Hepatocyte (in vitro differentiated cells): Measurements from ENCODE around the gene CLDN5. TPM values are rescaled to one million over a fixed set of nuclear protein-coding genes. Genes with fewer than 3 reads are reported as not detected.

Experiments used
- DNase-seq: peaks from one replicate; pipeline ENCODE4 v3.0.0-alpha.2; 2016; ENCODE audit warnings: low spot score
- H2AFZ ChIP-seq: fragments of 200-600 bp; sonication (generic); 2 replicates; pipeline ENCODE4 v1.6.0; 2016; ENCODE audit warnings: antibody characterized with exemption, mild to moderate bottlenecking
- H3K27ac ChIP-seq: fragments of 200-600 bp; sonication (generic); 2 replicates; pipeline ENCODE4 v1.5.1; 2016; ENCODE audit warnings: mild to moderate bottlenecking
- H3K27me3 ChIP-seq: fragments of 200-600 bp; sonication (generic); 2 replicates; pipeline ENCODE4 v1.6.1; 2016
- H3K36me3 ChIP-seq: fragments of 200-600 bp; sonication (generic); replicated peaks from 2 replicates; pipeline ENCODE4 v1.5.1; 2016; ENCODE audit warnings: low read depth; ENCODE audit not compliant: insufficient read depth
- H3K4me1 ChIP-seq: fragments of 200-600 bp; sonication (generic); 2 replicates; pipeline ENCODE4 v1.5.1; 2016; ENCODE audit warnings: mild to moderate bottlenecking, moderate library complexity; ENCODE audit not compliant: insufficient read depth
- H3K4me2 ChIP-seq: fragments of 200-600 bp; sonication (generic); 2 replicates; pipeline ENCODE4 v1.6.0; 2016
- H3K4me3 ChIP-seq: fragments of 200-600 bp; sonication (generic); 2 replicates; pipeline ENCODE4 v1.5.1; 2016; ENCODE audit warnings: mild to moderate bottlenecking
- H3K79me2 ChIP-seq: fragments of 200-600 bp; sonication (generic); 2 replicates; pipeline ENCODE4 v1.6.0; 2017; ENCODE audit warnings: mild to moderate bottlenecking
- H3K9me2 ChIP-seq: fragments of 200-600 bp; sonication (generic); replicated peaks from 2 replicates; pipeline ENCODE4 v1.6.0; 2017; ENCODE audit warnings: mild to moderate bottlenecking; ENCODE audit not compliant: insufficient read depth
- H3K9me3 ChIP-seq: fragments of 200-600 bp; sonication (generic); 2 replicates; pipeline ENCODE4 v1.5.1; 2016; ENCODE audit warnings: low read depth, mild to moderate bottlenecking
- H4K20me1 ChIP-seq: fragments of 200-600 bp; sonication (generic); 2 replicates; pipeline ENCODE4 v1.6.0; 2016; ENCODE audit warnings: mild to moderate bottlenecking; ENCODE audit not compliant: insufficient read depth, poor library complexity, severe bottlenecking
- EZH2 ChIP-seq: fragments of 200-600 bp; sonication (generic); IDR thresholded peaks from 2 replicates; pipeline ENCODE4 v1.6.1; 2016; ENCODE audit warnings: antibody characterized with exemption, mild to moderate bottlenecking, borderline replicate concordance
- EZH2phosphoT487 ChIP-seq: fragments of 200-600 bp; sonication (generic); IDR thresholded peaks from one replicate; pipeline ENCODE4 v1.6.1; 2018; ENCODE audit warnings: antibody characterized with exemption, mild to moderate bottlenecking, low read depth, moderate library complexity; ENCODE audit not compliant: unreplicated experiment, severe bottlenecking
- whole genome bisulfite sequencing: methylation state at CpG from one replicate; pipeline ENCODE4 v1.1.6; 2016; ENCODE audit warnings: low lambda C conversion rate; ENCODE audit errors: missing lambda C conversion rate; 5-methylcytosine and 5-hydroxymethylcytosine counted together
- polyA plus RNA-seq: library from polyadenylated mRNA; unstranded; fragments of >200 nt; fragmentation: Nextera tagmentation; extraction: Ambion mirVana; gene quantifications from 2 replicates; pipeline ENCODE4 v1.2.1, GENCODE V29; 2016
- total RNA-seq: library from RNA; depleted of rRNA; stranded (reverse); fragments of >200 nt; gene quantifications from 2 replicates; pipeline ENCODE4 v1.2.3, GENCODE V29; 2014
- TF ChIP-seq, protein P1 (sequence below): fragments of 200-600 bp; sonication (generic); IDR thresholded peaks from 2 replicates; pipeline ENCODE4 v1.5.1; 2016; ENCODE audit warnings: antibody characterized with exemption, mild to moderate bottlenecking; ENCODE audit not compliant: poor library complexity

CLDN5 gene
- total and polyA plus RNA-seq, 2 experiments from 2014 or later = 4.9 to 9.9 TPM

DNA sequence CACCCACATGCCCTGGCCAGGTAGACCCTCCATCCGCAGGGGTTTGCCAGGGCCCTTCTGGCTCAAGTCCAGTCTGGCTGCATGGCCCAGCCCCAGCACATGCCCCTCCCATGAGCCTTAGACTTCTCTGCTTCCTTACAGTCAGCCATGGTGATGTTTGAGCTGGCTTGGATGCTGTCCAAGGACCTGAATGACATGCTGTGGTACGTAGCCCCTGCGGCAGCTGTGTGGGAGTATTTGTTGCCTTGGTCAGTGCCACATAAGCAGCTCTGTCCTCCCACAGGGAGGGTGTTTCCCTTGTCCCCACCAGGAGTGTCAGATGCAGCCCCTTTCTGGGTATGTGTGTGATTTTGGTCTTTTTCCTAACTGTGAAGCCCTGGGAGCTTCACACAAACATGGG is 27.0 kb downstream of the CLDN5 start:
- Histone ChIP-seq H3K9me2 (no peaks in the 10 kb centered on the region), H3K36me3 (no peaks in the 10 kb centered on the region), H4K20me1 (no peaks in the 10 kb centered on the region), H3K4me3 (no peak overlapping the region), H3K4me2 (no peak overlapping the region), H3K27me3 (no peaks in the 10 kb centered on the region), H3K9me3 (no peaks in the 10 kb centered on the region), H3K4me1 (no peaks in the 10 kb centered on the region), H2AFZ (no peak overlapping the region), H3K79me2 (no peaks in the 10 kb centered on the region), H3K27ac (no peak overlapping the region)
- no peak for DNase-seq
- WGBS = 83% methylated on average over 3 of the region's 3 CpGs
- no peak for TF ChIP-seq EZH2

DNA sequence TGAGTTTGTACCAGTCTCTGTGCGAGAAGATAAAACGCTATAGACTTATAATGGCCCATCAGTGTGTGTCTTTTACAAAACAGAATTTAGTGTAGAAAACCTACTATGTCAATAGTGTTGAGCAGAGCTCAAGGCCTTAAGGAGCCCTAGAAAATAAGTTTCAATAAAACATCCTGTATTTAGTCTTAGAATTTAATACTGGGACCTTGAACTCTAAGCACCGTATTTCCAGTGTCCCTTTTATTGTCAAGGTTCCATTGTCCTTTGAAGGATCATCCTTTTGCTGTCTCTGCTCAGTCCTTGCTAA is 27.9 kb downstream of the CLDN5 start:
- no peak for DNase-seq
- 99% methylated on average over 3 of the region's 3 CpGs for WGBS
- no peaks in the 10 kb centered on the region for H3K27me3 ChIP-seq
- H3K9me2 ChIP-seq = no peaks in the 10 kb centered on the region
- no peaks in the 10 kb centered on the region for H3K4me1 ChIP-seq
- no peaks in the 10 kb centered on the region for H3K36me3 ChIP-seq
- H3K9me3 ChIP-seq = no peaks in the 10 kb centered on the region
- H3K4me3 ChIP-seq = no peak overlapping the region
- H3K27ac ChIP-seq = no peak overlapping the region
- H3K79me2 ChIP-seq = no peaks in the 10 kb centered on the region
- no peak for TF ChIP-seq EZH2phosphoT487
- TF ChIP-seq EZH2 = no peak
- TF ChIP-seq, protein P1, sequence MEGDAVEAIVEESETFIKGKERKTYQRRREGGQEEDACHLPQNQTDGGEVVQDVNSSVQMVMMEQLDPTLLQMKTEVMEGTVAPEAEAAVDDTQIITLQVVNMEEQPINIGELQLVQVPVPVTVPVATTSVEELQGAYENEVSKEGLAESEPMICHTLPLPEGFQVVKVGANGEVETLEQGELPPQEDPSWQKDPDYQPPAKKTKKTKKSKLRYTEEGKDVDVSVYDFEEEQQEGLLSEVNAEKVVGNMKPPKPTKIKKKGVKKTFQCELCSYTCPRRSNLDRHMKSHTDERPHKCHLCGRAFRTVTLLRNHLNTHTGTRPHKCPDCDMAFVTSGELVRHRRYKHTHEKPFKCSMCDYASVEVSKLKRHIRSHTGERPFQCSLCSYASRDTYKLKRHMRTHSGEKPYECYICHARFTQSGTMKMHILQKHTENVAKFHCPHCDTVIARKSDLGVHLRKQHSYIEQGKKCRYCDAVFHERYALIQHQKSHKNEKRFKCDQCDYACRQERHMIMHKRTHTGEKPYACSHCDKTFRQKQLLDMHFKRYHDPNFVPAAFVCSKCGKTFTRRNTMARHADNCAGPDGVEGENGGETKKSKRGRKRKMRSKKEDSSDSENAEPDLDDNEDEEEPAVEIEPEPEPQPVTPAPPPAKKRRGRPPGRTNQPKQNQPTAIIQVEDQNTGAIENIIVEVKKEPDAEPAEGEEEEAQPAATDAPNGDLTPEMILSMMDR = no peak
- H2AFZ ChIP-seq = no peak overlapping the region
- no peaks in the 10 kb centered on the region for H4K20me1 ChIP-seq
- no peak overlapping the region for H3K4me2 ChIP-seq

DNA sequence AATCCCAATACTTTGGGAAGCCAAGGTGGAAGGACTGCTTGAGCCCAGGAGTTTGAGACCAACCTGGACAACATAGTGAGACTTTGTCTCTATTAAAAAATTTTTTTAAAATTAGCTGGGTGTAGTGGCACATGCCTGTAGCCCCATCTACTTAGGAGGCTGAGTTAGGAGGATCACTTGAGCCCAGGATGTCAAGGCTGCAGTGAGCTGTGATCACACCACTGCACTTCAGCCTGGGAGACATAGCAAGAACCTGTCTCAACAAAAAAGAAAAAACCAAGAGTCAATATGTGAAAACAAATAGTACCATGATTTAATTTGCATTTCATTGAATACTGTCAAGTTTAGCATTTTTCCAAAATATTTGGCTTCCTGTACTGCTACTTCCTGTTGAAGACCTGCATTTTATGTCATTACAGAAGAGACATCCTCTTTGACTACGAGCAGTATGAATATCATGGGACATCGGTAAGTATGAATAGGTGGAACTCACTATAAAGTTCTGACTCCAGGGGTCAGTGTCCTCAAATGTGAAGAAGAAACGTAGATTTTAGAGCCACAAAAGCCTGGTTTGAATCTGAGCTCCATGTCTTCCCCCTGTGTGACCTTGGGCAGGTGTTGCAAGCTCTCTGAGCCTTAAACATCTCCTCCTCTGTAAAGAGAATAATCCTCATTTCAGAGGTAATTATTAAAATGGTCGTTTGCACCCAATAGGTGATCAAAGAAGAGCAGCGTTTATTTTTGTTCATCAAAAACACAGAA is 28.5 kb downstream of the CLDN5 start:
- DNase-seq = no peak
- no peaks in the 10 kb centered on the region for H3K79me2 ChIP-seq
- TF ChIP-seq EZH2phosphoT487 (no peak), EZH2 (no peak)
- TF ChIP-seq, protein P1 = peak; percentile 21
- H3K9me2 ChIP-seq = no peaks in the 10 kb centered on the region
- H3K4me3 ChIP-seq = no peak overlapping the region
- H3K27me3 ChIP-seq = no peaks in the 10 kb centered on the region
- no peak overlapping the region for H3K27ac ChIP-seq
- H3K9me3 ChIP-seq = no peaks in the 10 kb centered on the region
- H3K4me1 ChIP-seq = no peaks in the 10 kb centered on the region
- H3K36me3 ChIP-seq = no peaks in the 10 kb centered on the region
- 89% methylated on average over 5 of the region's 5 CpGs for WGBS
- H4K20me1 ChIP-seq = no peaks in the 10 kb centered on the region
- no peak overlapping the region for H2AFZ ChIP-seq
- no peak overlapping the region for H3K4me2 ChIP-seq

DNA sequence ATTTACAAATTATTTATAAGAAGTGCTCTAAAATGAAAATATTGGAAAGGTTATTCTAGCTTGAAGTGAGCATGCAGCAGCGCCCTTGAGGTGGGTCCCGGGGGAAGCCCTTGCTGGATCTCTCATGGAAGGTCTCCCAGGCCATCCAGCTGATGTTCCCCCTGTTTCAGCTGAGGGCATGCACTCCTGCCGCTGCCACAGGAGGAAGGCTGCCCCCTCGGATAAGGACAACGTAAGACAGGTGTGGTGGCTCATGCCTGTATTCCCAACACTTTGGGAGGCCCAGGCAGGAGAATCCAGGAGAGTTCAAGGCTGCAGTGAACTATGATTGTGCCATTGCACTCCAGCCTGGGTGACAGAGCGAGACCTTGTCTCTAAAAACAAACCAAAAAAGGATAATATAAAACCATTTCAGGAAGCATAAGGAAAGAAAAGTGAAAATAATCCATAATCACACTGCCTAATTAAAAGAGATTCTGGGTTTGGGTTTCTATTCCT is 29.5 kb downstream of the CLDN5 start:
- Histone ChIP-seq H3K27me3 (no peaks in the 10 kb centered on the region), H2AFZ (no peak overlapping the region), H3K4me2 (no peak overlapping the region), H3K9me3 (no peaks in the 10 kb centered on the region), H3K4me3 (no peak overlapping the region), H3K79me2 (no peaks in the 10 kb centered on the region), H3K9me2 (no peaks in the 10 kb centered on the region), H3K27ac (no peak overlapping the region), H3K4me1 (no peaks in the 10 kb centered on the region), H3K36me3 (no peaks in the 10 kb centered on the region), H4K20me1 (no peaks in the 10 kb centered on the region)
- DNase-seq = no peak
- no peak for TF ChIP-seq EZH2phosphoT487
- no peak for TF ChIP-seq EZH2
- TF ChIP-seq, protein P1 = no peak
- WGBS = 93% methylated on average over 6 of the region's 6 CpGs
